Measurements from ENCODE around the gene NDP. TPM values are rescaled to one million over a fixed set of nuclear protein-coding genes. Genes with fewer than 3 reads are reported as not detected.
A peak's percentile ranks its signal among the peaks of the same experiment; 100 is the strongest.

The NDP gene
- total RNA-seq, 1 experiment from 2014 or later: 0.08 TPM

DNA sequence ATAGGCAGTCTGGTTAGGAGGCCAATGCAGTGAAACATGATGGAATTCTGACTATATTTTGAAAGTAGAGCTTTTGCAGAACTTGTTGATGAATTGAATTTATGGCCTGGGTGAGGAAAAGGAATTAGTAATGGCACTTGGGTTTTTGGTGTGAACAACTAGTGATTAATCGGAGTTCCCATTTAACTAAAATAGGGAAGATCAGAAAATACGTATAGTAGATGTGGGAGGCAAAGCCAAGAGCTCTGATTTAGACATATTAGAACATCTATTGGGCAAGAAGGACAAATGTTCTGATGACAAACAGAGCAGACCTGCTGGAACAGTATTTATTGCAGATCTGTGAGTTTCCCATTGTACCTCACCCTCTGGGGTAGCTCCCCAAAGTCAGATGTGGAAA, 12.3 kb upstream of the NDP start:
- H3K27ac ChIP-seq: no peak overlapping the region
- no peaks in the 10 kb centered on the region for H3K36me3 ChIP-seq
- H3K4me3 ChIP-seq: no peak overlapping the region
- DNase-seq: no peak
- H3K9me3 ChIP-seq (replicated peaks): no peaks in the 10 kb centered on the region
- no peaks in the 10 kb centered on the region for H3K4me1 ChIP-seq
- H3K27me3 ChIP-seq: no peaks in the 10 kb centered on the region

DNA sequence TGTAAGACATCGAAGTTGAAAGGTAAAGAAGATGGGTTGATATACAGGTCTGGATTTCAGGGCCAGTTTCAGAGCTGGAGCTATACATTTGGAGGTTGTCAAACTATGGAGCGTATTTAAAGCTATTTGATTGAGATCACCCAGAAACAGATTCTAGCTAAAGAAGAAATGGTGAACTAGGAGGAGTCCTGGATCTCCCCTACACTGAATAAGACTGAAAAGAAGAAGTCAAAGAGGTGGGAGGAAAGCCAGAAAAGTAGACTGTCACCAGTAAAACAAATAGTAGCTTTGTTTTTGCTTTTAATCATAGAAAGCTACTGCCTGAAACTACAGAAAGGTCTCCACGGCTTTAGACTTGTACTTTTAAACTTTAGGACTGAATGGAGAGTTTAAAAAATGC, 5.0 kb upstream of the NDP start:
- Histone ChIP-seq H3K4me1 (no peaks in the 10 kb centered on the region), H3K9me3 (replicated peaks) (no peaks in the 10 kb centered on the region)
- DNase-seq: no peak

DNA sequence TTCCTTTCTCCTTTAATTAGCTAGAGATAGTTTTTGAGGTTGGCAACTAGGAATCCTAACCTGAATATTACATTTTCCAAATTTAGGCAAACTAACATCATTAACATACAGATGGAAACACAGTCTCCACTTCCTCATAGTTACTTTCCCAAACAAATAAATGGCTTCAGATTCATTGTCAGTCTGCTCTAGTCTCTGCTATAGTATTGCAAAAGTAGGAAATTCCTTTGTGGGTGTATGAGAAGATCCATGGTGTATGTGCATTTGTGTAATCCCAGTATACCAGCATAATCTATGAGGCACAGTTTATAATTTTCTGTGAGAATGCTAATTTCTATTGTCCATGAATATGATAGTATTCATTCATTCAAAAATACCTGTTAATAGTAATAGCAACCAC, 3.0 kb upstream of the NDP start:
- no peaks in the 10 kb centered on the region for H3K9me3 ChIP-seq (replicated peaks)
- no peaks in the 10 kb centered on the region for H3K27me3 ChIP-seq
- DNase-seq: no peak
- H3K36me3 ChIP-seq: no peaks in the 10 kb centered on the region
- no peaks in the 10 kb centered on the region for H3K4me1 ChIP-seq
- H3K27ac ChIP-seq: no peak overlapping the region
- H3K4me3 ChIP-seq: no peak overlapping the region

More for the DNA sequence above, 5.0 kb upstream of the NDP start:
- H3K27ac ChIP-seq: no peak overlapping the region
- no peaks in the 10 kb centered on the region for H3K36me3 ChIP-seq
- no peaks in the 10 kb centered on the region for H3K27me3 ChIP-seq
- H3K4me3 ChIP-seq: no peak overlapping the region

DNA sequence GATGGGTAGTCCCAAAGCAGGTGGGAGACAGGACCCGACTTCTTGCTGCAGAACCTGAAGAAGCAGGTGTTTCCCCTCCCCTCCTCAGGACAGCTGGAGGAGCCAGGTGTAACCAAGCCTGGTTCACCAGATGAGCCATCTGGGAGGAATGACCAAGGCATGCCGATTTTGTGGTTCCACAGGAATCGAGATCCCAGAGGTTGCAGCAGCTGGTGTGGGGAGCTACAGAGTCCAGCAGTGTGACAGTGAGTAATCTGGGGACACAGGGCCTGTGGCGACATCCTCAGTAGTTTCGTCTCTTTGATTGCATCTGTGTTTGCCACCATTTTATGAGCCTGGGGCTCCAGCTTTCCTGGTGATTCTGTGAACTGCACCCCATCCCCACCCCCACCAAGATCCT, 2.6 kb upstream of the NDP start:
- H3K4me1 ChIP-seq: no peaks in the 10 kb centered on the region
- no peak overlapping the region for H3K4me3 ChIP-seq
- H3K27me3 ChIP-seq: no peaks in the 10 kb centered on the region
- no peak for DNase-seq
- no peak overlapping the region for H3K27ac ChIP-seq
- no peaks in the 10 kb centered on the region for H3K9me3 ChIP-seq (replicated peaks)
- no peaks in the 10 kb centered on the region for H3K36me3 ChIP-seq

DNA sequence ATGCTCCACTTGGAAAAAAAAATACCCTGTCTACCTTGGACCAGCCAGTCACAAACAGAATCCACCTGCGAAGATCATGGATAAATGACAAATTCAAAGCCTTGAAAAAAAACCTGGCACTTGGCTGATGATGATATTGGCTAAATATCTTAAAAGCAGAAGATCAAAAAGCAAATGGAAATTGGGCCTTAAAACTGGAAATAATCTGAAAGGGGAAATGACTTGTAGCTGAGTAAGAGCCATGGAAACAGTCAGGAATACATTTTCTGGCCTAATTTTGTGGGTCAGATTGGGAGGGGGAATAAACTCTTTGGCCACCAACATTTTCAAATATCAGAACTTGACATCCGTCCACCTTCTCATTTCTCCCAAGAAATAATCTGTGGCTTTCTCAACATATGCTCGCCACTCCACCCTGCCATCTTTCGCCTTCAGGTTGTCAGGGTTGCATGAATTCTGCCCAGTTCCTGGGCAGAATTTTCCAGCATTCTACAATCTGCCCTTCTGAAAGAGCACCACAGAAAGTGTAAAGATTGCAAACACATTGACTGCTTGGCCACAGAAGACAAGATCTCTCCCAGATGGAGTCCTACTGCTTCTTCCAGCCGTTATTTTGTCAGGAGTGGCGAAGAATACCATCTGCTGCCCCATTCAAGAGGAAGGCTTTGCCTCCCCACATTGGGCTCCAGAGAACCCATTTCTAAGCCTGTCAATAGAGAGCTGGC, 1.7 kb upstream of the NDP start:
- Histone ChIP-seq H3K9me3 (replicated peaks) (no peaks in the 10 kb centered on the region), H3K4me3 (no peak overlapping the region), H3K27ac (no peak overlapping the region), H3K4me1 (no peaks in the 10 kb centered on the region), H3K36me3 (no peaks in the 10 kb centered on the region), H3K27me3 (no peaks in the 10 kb centered on the region)
- no peak for DNase-seq

DNA sequence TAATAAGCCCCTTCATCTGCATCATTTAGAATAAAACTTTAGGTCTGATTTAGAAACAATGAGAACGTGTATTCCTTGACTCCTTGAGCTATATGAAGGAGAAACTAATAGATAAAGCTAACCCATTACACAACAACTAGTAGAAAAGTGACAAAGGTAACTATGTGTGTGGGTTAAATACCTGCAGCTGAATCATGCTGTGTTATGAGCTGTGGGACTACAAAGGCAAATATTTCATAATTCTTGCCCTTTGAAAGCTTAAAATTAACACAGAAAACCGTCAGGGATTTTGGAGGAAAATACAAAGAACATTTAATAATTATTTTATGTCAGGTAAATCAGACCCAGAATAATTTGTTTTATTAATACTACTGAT, 898 bp upstream of the NDP start:
- no peak overlapping the region for H3K4me3 ChIP-seq
- DNase-seq: no peak
- no peaks in the 10 kb centered on the region for H3K9me3 ChIP-seq (replicated peaks)
- no peaks in the 10 kb centered on the region for H3K27me3 ChIP-seq
- H3K4me1 ChIP-seq: no peaks in the 10 kb centered on the region
- H3K27ac ChIP-seq: no peak overlapping the region
- no peaks in the 10 kb centered on the region for H3K36me3 ChIP-seq

DNA sequence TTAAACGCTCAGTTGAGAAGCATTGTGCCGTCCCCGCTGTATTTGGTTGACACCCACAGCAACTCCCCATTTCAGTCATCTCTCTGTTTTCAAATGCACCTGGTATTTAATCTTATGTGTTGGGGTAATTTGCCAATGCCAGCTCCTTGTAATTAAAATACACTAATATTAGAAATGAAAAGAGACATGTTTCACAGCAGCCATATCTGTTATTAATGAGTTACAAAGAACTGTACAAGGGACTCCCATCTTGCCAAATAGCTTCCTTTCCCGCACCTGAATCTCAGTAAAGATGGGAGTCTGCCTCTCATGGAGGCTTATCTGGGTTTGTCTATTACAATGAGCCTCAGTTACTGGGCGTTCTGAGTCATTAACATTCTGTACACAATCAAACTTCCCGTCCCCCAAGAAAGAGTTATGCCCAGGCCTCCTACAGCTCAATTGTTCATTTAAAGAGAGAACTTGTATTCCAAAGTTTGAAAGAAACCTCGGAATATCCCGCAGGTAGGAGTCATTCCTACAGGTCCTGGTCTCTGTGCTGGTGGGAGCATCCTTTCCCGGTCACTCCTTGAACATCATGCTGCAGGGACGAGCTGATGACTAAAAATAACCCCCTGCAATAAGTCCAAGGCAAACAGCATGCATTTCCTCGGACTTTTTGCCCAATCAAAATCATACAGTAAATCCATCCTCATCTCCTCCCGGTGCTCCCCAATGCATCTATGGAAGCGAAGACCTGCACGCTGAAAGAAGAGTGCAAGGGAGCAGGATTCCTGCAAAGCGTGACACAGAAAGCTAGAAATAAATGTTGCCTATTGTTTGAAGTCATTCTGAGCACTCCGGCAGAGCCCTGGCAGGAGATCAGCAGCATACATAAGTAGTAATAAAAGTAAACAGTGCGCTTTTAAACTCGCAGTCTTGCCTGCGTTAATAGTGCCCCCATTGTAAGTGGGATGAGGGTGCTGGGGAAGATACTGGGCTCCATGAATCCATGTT, 926 bp downstream of the NDP start:
- no peaks in the 10 kb centered on the region for H3K9me3 ChIP-seq (replicated peaks)
- H3K27ac ChIP-seq: no peak overlapping the region
- H3K4me1 ChIP-seq: no peaks in the 10 kb centered on the region
- H3K27me3 ChIP-seq: no peaks in the 10 kb centered on the region
- no peak for DNase-seq
- H3K4me3 ChIP-seq: no peak overlapping the region
- H3K36me3 ChIP-seq: no peaks in the 10 kb centered on the region

DNA sequence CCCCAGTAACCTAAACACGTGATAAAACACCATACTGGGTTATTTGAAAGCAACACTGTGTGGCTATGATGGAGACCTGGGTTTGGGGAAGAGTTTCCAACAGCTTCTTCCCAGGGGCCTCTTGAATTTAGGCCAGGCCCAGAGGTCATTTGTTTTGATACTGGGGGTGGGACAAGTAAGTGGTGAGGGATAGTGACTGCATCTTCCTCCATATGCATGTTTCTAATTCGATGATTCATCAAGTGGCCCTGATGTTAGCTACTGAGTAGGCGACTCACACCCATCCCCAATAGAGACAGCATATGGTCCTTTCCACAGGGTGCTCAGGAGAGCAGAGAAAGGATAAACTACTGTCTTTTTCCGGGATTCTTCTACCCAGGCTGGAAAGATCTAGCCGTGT, 2.7 kb downstream of the NDP start:
- Histone ChIP-seq H3K4me3 (no peak overlapping the region), H3K36me3 (no peaks in the 10 kb centered on the region), H3K27ac (no peak overlapping the region; the same call in 1 of the 2 replicates), H3K9me3 (replicated peaks) (no peaks in the 10 kb centered on the region), H3K27me3 (no peaks in the 10 kb centered on the region), H3K4me1 (no peaks in the 10 kb centered on the region)
- DNase-seq: no peak

DNA sequence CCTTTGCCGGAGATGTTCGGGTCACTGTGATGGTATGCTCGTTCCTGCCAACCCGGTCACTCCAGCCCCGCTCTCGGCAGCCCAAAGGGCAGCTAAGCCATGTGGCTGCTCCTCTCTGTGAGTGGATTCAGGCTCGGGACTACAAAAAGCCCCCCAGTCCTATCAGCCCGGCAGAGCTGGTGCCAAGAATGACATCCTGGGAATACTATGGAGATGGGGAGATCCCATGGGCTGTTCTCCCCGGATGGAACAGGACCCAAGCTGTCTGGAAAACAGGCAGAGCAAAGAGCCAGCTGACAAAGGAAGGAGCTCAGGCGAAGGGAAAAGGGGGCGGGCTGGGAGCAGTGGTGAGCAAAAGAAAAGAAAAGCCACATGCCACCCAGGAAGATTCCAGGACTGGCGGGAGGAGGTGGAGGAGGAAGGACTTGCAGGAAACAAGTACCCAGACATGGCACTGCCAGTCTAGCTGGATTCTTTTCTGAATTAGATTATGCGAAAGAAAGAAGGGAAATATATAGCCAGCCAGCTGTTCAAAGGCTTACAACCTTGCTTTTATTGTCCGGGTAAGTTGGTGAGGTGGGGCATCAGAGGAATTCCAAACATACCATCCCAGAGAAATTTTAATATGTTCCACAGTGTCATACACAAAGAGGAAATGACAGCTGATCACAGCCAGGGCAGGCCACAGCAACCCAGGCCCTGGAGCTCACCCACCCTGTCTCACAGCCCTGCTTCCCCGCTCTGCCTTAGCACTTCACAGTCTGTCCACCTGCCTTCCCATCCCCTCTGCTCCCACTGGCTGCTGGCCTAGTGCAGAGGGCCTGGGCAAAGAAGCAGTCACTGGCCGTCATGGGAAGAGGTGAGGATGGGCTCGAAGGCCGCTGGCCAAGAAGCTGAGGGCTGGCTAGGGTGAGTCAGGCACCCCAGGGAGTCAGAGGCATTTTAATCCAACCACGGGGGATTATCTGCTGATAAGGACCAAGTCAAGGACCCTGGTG, 3.4 kb downstream of the NDP start:
- no peak overlapping the region for H3K4me3 ChIP-seq
- H3K9me3 ChIP-seq (replicated peaks): no peaks in the 10 kb centered on the region
- DNase-seq: peak; percentile 35 to 46
- H3K36me3 ChIP-seq: no peaks in the 10 kb centered on the region
- no peaks in the 10 kb centered on the region for H3K27me3 ChIP-seq
- peak overlapping the region; percentile 60 for H3K27ac ChIP-seq
- no peaks in the 10 kb centered on the region for H3K4me1 ChIP-seq

DNA sequence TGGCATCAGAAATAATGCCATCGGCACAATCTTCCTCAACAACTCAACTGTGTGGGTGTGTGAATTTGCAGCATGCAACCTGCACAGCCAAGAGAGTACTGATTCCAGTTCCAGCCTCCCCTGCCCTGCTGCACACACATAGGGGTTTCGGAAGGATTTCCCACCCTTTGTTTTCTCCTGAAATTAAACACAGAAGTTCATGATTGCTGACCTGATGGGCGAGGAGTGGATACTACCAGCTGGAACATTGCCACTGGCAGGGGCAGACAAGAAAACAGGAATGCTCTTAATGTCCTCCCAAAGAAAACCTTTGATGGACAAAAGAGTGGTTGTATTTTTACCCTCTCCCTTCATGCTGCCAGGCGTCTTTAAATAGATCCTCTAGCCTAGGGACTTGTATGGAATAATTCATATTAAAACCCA, 4.8 kb downstream of the NDP start:
- no peaks in the 10 kb centered on the region for H3K9me3 ChIP-seq (replicated peaks)
- no peaks in the 10 kb centered on the region for H3K36me3 ChIP-seq
- H3K27ac ChIP-seq: no peak overlapping the region
- no peak for DNase-seq
- no peak overlapping the region for H3K4me3 ChIP-seq
- H3K4me1 ChIP-seq: no peaks in the 10 kb centered on the region
- no peaks in the 10 kb centered on the region for H3K27me3 ChIP-seq

DNA sequence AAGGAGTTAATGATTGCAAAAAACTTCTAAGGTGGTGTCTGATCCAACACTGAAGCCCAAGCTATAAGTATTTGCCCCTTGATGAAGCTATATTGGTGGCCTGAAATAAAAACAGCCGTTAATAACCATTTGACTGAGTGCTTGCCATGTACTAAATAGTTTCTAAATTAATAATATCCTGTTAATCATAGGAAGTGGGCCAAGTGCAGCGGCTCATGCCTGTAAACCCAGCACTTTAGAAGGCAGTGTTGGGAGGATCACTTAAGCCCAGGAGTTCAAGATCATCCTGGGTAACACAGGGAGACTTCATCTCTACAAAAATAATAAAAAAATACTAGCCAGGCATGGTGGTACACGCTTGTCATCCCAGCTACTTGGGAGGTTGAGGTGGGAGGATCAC, 8.3 kb downstream of the NDP start:
- no peak overlapping the region for H3K27ac ChIP-seq
- H3K9me3 ChIP-seq (replicated peaks): no peaks in the 10 kb centered on the region
- H3K4me1 ChIP-seq: no peaks in the 10 kb centered on the region
- no peak overlapping the region for H3K4me3 ChIP-seq
- no peak for DNase-seq
- no peaks in the 10 kb centered on the region for H3K27me3 ChIP-seq
- no peaks in the 10 kb centered on the region for H3K36me3 ChIP-seq

DNA sequence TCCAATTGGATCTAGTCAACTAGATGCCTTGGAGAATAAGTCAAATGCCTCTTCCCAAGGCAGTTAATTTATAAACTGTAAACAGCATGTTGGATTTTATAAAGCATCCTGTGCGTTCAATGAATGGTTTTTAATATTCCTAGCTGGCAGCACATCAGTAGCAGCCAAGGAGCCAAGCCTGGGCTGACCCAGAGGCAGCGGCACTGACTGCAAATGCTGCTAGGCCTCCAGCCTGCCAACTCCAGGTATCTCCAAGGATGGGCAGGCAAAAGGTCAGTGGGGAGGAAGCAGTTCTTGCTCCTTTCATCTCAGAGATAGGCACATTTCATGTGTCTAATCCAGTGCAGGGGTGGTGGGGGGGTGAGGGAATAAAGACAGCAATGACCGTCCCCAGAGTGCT, 9.5 kb downstream of the NDP start:
- Histone ChIP-seq H3K4me3 (no peak overlapping the region), H3K9me3 (replicated peaks) (no peaks in the 10 kb centered on the region), H3K27ac (no peak overlapping the region), H3K4me1 (no peaks in the 10 kb centered on the region), H3K36me3 (no peaks in the 10 kb centered on the region), H3K27me3 (no peaks in the 10 kb centered on the region)
- no peak for DNase-seq

DNA sequence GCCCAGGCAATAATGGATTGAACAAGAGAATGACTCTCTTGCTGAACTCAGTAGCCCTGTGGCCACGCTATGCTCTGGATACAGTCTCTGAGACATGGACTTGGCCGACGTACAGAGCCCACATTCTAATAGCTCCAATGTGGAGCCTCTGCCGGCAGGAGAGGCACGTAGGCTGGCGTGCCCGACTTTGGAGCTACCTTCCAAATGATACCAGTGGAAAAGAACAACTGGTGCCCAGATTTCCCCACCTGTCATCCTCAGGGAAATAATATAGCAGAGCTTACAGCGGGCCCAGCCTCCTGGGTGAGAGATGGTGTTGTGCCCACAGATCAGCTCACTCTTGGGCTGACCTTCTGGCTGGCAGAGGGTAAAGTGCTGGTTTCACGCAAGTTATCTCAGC, 10.6 kb downstream of the NDP start:
- no peaks in the 10 kb centered on the region for H3K36me3 ChIP-seq
- H3K9me3 ChIP-seq (replicated peaks): no peaks in the 10 kb centered on the region
- H3K27ac ChIP-seq: no peak overlapping the region
- H3K4me1 ChIP-seq: no peaks in the 10 kb centered on the region
- H3K4me3 ChIP-seq: no peak overlapping the region
- DNase-seq: no peak
- H3K27me3 ChIP-seq: no peaks in the 10 kb centered on the region

DNA sequence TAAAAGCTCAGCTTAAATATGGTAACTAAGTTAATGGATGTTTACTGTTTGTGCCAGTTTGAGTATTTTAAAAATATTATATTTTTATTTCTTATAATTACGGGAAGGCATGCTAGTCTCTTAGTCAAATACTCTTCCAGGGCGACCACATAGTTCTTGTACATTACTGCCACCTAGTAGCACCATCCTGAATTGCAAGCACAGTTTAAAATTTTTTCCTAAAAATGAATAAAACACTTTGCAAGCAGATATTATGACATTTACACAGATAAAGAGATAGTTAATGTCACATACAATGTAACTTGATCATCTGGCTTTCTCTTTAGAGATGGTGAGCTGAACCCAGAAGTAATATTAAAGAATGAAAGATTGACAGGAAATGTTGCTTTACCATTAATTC, 11.5 kb downstream of the NDP start:
- H3K4me1 ChIP-seq: no peaks in the 10 kb centered on the region
- DNase-seq: no peak
- H3K27me3 ChIP-seq: no peaks in the 10 kb centered on the region
- no peaks in the 10 kb centered on the region for H3K9me3 ChIP-seq (replicated peaks)
- H3K27ac ChIP-seq: no peak overlapping the region
- H3K36me3 ChIP-seq: no peaks in the 10 kb centered on the region
- H3K4me3 ChIP-seq: no peak overlapping the region

All from SJCRH30 (cell line).